SU-DHL-6 (cell line): ENCODE results near the gene C1orf50.

Experiments used
- EZH2phosphoT487 ChIP-seq: fragments of 200-600 bp; sonication (generic), shearing (Covaris generic); conservative IDR thresholded peaks from 2 replicates; pipeline ENCODE4 v1.6.1; 2018; ENCODE audit warnings: mild to moderate bottlenecking, antibody characterized with exemption, low read length, moderate library complexity, mixed read lengths
- TF ChIP-seq, protein P1 (sequence below): fragments of 200-600 bp; sonication (generic); IDR thresholded peaks from one replicate; pipeline ENCODE4 v1.5.1; 2017; ENCODE audit warnings: antibody characterized with exemption, mild to moderate bottlenecking, low read length, moderate library complexity; ENCODE audit not compliant: insufficient read depth, poor library complexity, severe bottlenecking

GRCh38 chr1:42801832-42802473 lies 34.9 kb downstream of the C1orf50 start:
- TF ChIP-seq, protein P1, sequence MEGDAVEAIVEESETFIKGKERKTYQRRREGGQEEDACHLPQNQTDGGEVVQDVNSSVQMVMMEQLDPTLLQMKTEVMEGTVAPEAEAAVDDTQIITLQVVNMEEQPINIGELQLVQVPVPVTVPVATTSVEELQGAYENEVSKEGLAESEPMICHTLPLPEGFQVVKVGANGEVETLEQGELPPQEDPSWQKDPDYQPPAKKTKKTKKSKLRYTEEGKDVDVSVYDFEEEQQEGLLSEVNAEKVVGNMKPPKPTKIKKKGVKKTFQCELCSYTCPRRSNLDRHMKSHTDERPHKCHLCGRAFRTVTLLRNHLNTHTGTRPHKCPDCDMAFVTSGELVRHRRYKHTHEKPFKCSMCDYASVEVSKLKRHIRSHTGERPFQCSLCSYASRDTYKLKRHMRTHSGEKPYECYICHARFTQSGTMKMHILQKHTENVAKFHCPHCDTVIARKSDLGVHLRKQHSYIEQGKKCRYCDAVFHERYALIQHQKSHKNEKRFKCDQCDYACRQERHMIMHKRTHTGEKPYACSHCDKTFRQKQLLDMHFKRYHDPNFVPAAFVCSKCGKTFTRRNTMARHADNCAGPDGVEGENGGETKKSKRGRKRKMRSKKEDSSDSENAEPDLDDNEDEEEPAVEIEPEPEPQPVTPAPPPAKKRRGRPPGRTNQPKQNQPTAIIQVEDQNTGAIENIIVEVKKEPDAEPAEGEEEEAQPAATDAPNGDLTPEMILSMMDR, result no peak
- TF ChIP-seq EZH2phosphoT487, result no peak
